AG04450 (cell line): Measurements from ENCODE around the gene EXOSC2. TPM values are rescaled to one million over a fixed set of nuclear protein-coding genes. Genes with fewer than 3 reads are reported as not detected.

Source experiments
- CTCF ChIA-PET: fragments of 300-600, 350-600 bp; formaldehyde crosslinking; extraction: SDS; loops from one replicate; lab custom pipeline; 2022; ENCODE audit warnings: antibody characterized with exemption, inconsistent platforms; lab: Charles Lee
- POLR2A ChIA-PET: fragments of 350-600 bp; formaldehyde crosslinking; extraction: SDS; loops from one replicate; lab custom pipeline; 2021; ENCODE audit warnings: antibody characterized with exemption, inconsistent platforms; lab: Yijun Ruan, JAX
- DNase-seq: peaks from one replicate; pipeline ENCODE4 v3.0.0-alpha.2; 2011; ENCODE audit warnings: low read depth, low spot score
- H3K27ac ChIP-seq: one replicate; pipeline ENCODE4 v1.5.1; 2012; ENCODE audit warnings: low read depth, low read length, control low read depth
- H3K27me3 ChIP-seq: one replicate; pipeline ENCODE4 v1.6.0; 2012; ENCODE audit warnings: low read length; ENCODE audit not compliant: control insufficient read depth, insufficient read depth
- H3K4me3 ChIP-seq: 2 replicates; pipeline ENCODE4 v1.5.1; 2011; ENCODE audit warnings: mild to moderate bottlenecking, low read depth, low read length, control low read depth
- H3K9me3 ChIP-seq: 2 replicates; pipeline ENCODE4 v1.5.1; 2012; ENCODE audit warnings: low read length; ENCODE audit not compliant: control insufficient read depth, insufficient read depth
- polyA plus RNA-seq: library from polyadenylated mRNA; depleted of rRNA; stranded (reverse); fragments of >200 nt; gene quantifications from 2 replicates; pipeline ENCODE4 v1.2.3, GENCODE V29; 2011
- TF ChIP-seq, protein P1 (sequence below): IDR thresholded peaks from 2 replicates; pipeline ENCODE4 v1.5.1; 2011; ENCODE audit warnings: low read depth, low read length, control low read depth, inconsistent platforms

EXOSC2 gene
- polyA plus RNA-seq, 1 experiment = 29.5 TPM

DNA sequence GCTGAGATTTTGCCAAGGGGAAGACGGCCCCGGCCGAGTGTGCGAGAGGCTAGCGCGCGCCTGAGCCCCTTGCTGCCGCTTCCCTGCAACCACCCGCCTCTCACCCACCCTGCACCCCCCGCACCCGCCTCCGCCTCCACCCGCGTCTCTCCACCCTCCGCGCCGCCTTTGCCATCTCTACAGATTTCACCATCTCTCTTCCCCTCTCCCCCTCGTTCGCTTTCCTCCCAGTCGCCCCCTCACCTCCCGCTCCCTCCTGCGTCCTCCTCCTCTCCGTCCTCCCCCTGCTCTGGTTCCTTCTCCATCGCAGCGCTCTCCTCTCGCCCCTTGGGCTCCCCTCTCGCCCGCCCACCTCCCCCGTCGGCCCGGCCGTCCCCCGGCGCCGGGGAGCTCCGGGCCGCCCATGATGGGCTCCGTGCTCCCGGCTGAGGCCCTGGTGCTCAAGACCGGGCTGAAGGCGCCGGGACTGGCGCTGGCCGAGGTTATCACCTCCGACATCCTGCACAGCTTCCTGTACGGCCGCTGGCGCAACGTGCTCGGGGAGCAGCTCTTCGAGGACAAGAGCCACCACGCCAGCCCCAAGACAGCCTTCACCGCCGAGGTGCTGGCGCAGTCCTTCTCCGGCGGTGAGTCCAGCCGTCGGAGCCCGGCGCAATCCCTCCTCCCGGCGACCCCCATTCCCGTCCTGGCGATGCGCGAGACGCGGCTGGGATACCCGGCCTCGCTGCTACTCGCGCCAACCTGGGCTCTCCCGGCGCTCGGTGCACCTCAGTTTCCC is 29.1 kb upstream of the EXOSC2 start, which contains the start of gene PRDM12:
Gene PRDM12, plus strand, starts transcription at position 344 of the 778 bp plus-strand sequence. Its CDS starts 60 bp downstream, at position 404.
- H3K9me3 ChIP-seq = peaks cover 5% of the 10 kb centered on the region; the same call in 1 of the 2 replicates
- ChIA-PET CTCF (interaction anchor here (0.6 to 0.7 kb wide), 3 partner anchors 14 to 142 kb away, joined by 3 to 12 read pairs (median 3); no protein-coding TSS in a partner anchor), POLR2A (no interaction called here)
- no peak within 1 kb of the TSS for H3K27ac ChIP-seq
- TF ChIP-seq, protein P1, sequence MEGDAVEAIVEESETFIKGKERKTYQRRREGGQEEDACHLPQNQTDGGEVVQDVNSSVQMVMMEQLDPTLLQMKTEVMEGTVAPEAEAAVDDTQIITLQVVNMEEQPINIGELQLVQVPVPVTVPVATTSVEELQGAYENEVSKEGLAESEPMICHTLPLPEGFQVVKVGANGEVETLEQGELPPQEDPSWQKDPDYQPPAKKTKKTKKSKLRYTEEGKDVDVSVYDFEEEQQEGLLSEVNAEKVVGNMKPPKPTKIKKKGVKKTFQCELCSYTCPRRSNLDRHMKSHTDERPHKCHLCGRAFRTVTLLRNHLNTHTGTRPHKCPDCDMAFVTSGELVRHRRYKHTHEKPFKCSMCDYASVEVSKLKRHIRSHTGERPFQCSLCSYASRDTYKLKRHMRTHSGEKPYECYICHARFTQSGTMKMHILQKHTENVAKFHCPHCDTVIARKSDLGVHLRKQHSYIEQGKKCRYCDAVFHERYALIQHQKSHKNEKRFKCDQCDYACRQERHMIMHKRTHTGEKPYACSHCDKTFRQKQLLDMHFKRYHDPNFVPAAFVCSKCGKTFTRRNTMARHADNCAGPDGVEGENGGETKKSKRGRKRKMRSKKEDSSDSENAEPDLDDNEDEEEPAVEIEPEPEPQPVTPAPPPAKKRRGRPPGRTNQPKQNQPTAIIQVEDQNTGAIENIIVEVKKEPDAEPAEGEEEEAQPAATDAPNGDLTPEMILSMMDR = no peak
- no peak for DNase-seq
- H3K4me3 ChIP-seq = no peak within 1 kb of the TSS
- H3K27me3 ChIP-seq = peaks cover 91% of the 10 kb centered on the region

DNA sequence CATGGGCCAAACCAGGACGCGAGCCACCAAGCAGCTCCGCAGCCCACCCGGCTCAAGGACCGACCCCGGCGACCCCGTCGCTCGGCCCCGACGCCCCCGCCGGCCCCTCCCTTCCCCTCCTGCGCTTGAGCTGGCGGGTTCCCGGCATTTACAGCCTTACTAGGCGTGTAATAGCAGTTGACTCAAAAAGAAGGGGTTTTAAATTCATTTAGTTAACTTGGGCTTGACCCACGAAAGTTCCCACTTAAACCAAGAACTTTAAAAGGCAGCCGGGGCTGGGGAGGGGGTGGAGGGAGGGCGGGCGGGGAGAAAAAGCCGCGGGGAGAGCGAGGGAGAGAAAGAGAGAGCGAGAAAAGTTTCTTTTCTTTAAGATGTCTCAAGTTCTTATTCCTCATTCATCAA is 28.6 kb upstream of the EXOSC2 start:
- H3K9me3 ChIP-seq = peaks cover 5% of the 10 kb centered on the region; the same call in 1 of the 2 replicates
- POLR2A ChIA-PET = no interaction called here
- H3K27ac ChIP-seq = no peak overlapping the region
- DNase-seq = no peak
- peaks cover 90% of the 10 kb centered on the region for H3K27me3 ChIP-seq
- TF ChIP-seq, protein P1 = no peak
- CTCF ChIA-PET = interaction anchor here (0.6 to 0.7 kb wide), 4 partner anchors 15 to 142 kb away, joined by 3 to 12 read pairs (median 3); no protein-coding TSS in a partner anchor
- H3K4me3 ChIP-seq = no peak overlapping the region

DNA sequence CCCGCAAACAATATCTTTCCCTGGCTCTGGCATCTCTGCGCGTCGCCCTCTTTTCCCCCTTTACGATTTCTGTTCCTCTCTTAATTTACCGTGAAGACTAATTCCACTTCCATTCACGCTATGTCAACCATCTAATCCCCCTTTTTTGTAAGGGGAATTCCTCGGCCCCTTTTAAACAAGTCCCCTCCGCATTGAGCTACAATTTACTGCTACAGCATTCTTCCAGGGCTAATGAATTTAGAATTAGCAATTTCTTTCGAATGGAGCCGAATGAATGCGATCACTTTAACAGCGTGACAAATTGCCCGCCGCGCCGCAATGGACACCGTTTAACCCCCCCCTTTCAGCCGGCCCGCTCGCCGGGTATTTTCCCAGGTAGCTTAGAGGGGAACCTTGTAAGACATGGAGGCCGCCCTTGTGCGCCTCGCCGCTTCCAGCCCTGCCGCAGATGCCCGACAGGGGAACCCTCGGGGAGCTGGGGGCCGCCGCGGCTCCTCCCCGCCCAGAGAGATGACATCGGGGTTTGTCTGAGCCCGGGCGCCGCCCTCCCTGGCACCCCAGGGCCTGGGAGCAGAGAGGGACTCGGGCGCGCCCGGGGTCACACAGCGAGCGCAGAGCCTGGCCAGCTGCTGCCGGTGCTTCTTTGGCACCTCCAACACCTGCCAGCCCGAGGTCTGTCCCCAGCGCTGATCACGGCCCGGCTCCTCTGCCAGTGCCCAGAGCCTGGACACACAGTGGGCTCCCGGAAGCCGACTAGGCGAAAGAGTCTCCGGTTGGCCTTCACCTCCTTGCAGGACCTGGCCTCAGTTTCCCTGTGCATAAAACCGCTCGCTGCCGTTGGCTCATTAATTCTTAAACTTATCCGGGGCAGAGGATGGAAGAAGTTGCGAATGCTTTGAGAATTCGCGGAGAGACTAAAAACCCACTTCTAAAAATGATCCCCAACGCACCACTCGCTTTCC is 27.9 kb upstream of the EXOSC2 start:
- H3K27ac ChIP-seq = no peak overlapping the region
- ChIA-PET CTCF (interaction anchor here (0.7 kb wide), 1 partner anchor 18 kb away, joined by 3 read pairs; no protein-coding TSS in a partner anchor), POLR2A (no interaction called here)
- TF ChIP-seq, protein P1 = no peak
- DNase-seq = no peak
- H3K4me3 ChIP-seq = no peak overlapping the region
- peaks cover 85% of the 10 kb centered on the region for H3K27me3 ChIP-seq
- H3K9me3 ChIP-seq = peaks cover 5% of the 10 kb centered on the region; the same call in 1 of the 2 replicates

DNA sequence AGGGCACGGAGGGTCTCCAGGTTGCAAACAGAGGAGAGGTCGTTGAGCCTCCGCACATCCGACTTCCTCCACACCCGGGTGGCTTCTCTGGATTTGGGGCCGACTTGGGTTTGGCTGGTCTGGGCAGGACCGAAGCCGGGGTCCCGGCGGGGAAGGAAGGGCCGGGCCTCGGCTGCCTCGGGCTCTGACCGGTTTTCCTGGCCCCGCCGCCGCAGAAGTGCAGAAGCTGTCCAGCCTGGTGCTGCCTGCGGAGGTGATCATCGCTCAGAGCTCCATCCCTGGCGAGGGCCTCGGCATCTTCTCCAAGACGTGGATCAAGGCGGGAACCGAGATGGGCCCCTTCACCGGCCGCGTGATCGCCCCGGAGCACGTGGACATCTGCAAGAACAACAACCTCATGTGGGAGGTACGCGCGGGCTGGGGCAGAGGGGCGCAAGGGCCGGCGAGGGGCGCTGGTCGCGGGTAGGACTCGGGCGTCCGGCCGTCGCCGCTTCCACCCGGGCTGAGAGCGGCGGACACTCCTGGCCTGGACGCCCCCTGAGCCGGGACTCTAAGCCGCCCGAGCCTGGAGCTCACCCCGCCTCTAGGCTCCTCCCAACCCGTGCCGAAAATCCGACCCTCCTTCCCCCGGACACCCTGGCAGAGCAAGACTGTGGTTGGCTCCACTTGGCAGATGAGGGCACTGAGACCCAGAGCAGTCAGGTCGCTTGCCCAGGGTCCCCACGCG is 27.0 kb upstream of the EXOSC2 start:
- TF ChIP-seq, protein P1 = no peak
- ChIA-PET POLR2A (no interaction called here), CTCF (no interaction called here)
- peaks cover 76% of the 10 kb centered on the region for H3K27me3 ChIP-seq
- H3K27ac ChIP-seq = no peak overlapping the region
- peaks cover 5% of the 10 kb centered on the region; the same call in 1 of the 2 replicates for H3K9me3 ChIP-seq
- no peak overlapping the region for H3K4me3 ChIP-seq
- no peak for DNase-seq
